H1 (cell line): Measurements from ENCODE around the gene GNAQ. TPM values are rescaled to one million over a fixed set of nuclear protein-coding genes. Genes with fewer than 3 reads are reported as not detected.

Source experiments
- CBX8 ChIP-seq: fragments of 300-800, 300-1000 bp; sonication (generic); IDR thresholded peaks from 2 replicates; pipeline ENCODE4 v1.7.1; 2016; ENCODE audit warnings: low read depth, low read length, borderline replicate concordance
- CHD7 ChIP-seq: fragments of 300-600 bp; sonication (generic); IDR thresholded peaks from 2 replicates; pipeline ENCODE4 v1.7.1; 2012; ENCODE audit warnings: low read length, moderate library complexity, mild to moderate bottlenecking, inconsistent platforms; ENCODE audit not compliant: insufficient replicate concordance
- JUN ChIP-seq: IDR thresholded peaks from 2 replicates; pipeline ENCODE4 v1.6.1; 2011; ENCODE audit warnings: low read depth, mild to moderate bottlenecking, improper control_type of control experiment, low read length
- NRF1 ChIP-seq: IDR thresholded peaks from 2 replicates; pipeline ENCODE4 v1.6.1; 2011; ENCODE audit warnings: mild to moderate bottlenecking, low read depth, low read length, improper control_type of control experiment
- RAD21 ChIP-seq, 2 experiments: IDR thresholded peaks in 1 of 2; conservative IDR thresholded peaks in 1 of 2; 2 replicates each; pipeline ENCODE4 v1.6.1; 2011; ENCODE audit warnings: low read depth in 2 of 2, low read length in 2 of 2, improper control_type of control experiment in 1 of 2, inconsistent platforms in 1 of 2, mild to moderate bottlenecking in 1 of 2, moderate library complexity in 1 of 2
- RFX5 ChIP-seq: IDR thresholded peaks from 2 replicates; pipeline ENCODE4 v1.6.1; 2011; ENCODE audit warnings: low read depth, low read length, improper control_type of control experiment, borderline replicate concordance
- YY1 ChIP-seq: IDR thresholded peaks from 2 replicates; pipeline ENCODE4 v1.6.1; 2011; ENCODE audit warnings: low read depth, mild to moderate bottlenecking, low read length
- ZNF274 ChIP-seq: IDR thresholded peaks from 2 replicates; pipeline ENCODE4 v1.7.0; 2012; ENCODE audit warnings: low read length, borderline replicate concordance; ENCODE audit errors: extremely low read depth
- polyA plus RNA-seq, 7 experiments: library from polyadenylated mRNA; depleted of rRNA in 3 of 7; stranded (reverse) in 5 of 7; unstranded in 2 of 7; fragments of >200 nt in 5 of 7; fragments of 200-250 nt in 2 of 7; gene quantifications; 1 replicate in 5 of 7; 2 replicates in 1 of 7; 4 replicates in 1 of 7; pipeline versions ENCODE4 v1.2.1 to v1.2.3, GENCODE V29; 2011 to 2013; ENCODE audit warnings: missing spikeins in 2 of 7, mixed read lengths in 2 of 7
- total RNA-seq: library from RNA; stranded (reverse); fragmentation: NEBNext Ultra II Directional; extraction: Animal tissue kit (Norgen Biotek cat#: 25700); gene quantifications from 2 replicates; pipeline ENCODE4 v1.2.1, GENCODE V29; 2021
- TF ChIP-seq, protein P1 (sequence below): IDR thresholded peaks from 2 replicates; pipeline ENCODE4 v1.6.1; 2012; ENCODE audit warnings: inconsistent platforms

GNAQ gene
- total and polyA plus RNA-seq, 2 of the 8 experiments (the other 6 are each of a cell fraction or from before 2014, with no cell fraction given): 22.8 to 63.8 TPM

GRCh38 chr9:78029551-78030295 is 1.9 kb downstream of the GNAQ start (continued):
- TF ChIP-seq CHD7: no peak
- no peak for TF ChIP-seq NRF1
- TF ChIP-seq RAD21 (IDR thresholded peaks at IDR 0.05 in 1 of 2, conservative IDR thresholded peaks at IDR 0.05 in 1 of 2; ENCODE audit: low read depth in 2 of 2, low read length in 2 of 2): no peak
- TF ChIP-seq ZNF274: no peak
- TF ChIP-seq, protein P1, sequence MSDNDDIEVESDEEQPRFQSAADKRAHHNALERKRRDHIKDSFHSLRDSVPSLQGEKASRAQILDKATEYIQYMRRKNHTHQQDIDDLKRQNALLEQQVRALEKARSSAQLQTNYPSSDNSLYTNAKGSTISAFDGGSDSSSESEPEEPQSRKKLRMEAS: no peak
- TF ChIP-seq RFX5: no peak
- TF ChIP-seq CBX8: no peak
- TF ChIP-seq YY1: no peak
- no peak for TF ChIP-seq JUN
